Right forelimb (tissue), 1 donor: ENCODE measurements around the gene SEBOX.

Experiments used
- DNase-seq: peaks from one replicate; pipeline ENCODE4 v3.0.0-alpha.2; 2018

Gene SEBOX, protein sequence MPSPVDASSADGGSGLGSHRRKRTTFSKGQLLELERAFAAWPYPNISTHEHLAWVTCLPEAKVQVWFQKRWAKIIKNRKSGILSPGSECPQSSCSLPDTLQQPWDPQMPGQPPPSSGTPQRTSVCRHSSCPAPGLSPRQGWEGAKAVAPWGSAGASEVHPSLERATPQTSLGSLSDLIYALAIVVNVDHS

DNA sequence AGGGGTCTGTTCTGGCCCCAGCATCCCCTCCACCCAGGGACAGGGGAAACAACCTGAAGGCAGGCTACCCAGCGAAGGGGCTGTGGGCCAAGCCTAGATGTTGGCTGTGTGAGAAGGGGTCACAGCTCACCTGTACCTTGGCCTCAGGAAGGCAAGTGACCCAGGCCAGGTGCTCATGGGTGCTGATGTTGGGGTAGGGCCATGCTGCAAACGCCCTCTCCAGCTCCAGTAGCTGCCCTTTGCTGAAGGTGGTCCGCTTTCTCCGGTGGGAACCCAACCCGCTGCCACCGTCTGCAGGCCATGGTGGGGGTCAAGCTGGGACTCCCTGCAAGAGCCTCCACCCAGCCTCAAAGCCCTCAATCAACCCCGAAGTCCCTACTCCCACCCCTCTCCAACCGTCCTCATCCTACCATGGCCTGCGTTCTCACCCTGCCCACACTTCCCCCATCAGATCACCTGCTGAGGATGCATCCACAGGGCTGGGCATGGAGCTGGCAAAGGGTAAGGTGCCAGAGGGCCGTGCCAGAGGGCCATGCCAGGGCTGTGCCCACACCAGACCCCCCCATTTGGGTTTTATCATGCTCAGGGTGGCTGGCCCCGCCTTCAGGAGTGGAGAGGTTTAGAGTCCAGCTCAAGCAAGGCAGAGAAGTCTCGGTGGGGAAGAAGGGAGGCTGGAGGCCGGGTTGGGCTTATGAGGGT lies at the start of gene SEBOX:
Gene SEBOX, minus strand, starts transcription at position 535 of the 699 bp plus-strand sequence. Its CDS starts 48 bp downstream, at position 487.
- DNase-seq, result no peak

DNA sequence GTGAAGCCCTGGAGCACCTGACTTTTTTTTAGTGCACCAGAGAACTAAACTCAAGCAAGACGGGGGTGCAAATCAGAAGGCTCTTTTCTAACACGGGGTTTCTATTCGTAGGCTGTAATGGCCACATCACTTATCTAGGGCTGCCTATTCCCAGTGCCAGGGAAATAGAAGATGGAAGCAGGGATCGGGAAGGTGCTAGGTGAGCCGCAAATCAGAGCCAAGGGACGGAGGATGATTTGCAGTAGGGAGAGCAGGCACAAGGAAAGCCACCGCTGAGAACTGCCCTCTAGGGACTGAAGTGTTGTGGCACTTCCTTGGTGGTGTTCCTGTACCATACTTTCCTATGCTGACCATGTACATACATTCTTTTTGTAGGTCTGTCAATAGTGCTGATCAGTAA lies 48.8 kb upstream of the SEBOX start:
- DNase-seq, result no peak

DNA sequence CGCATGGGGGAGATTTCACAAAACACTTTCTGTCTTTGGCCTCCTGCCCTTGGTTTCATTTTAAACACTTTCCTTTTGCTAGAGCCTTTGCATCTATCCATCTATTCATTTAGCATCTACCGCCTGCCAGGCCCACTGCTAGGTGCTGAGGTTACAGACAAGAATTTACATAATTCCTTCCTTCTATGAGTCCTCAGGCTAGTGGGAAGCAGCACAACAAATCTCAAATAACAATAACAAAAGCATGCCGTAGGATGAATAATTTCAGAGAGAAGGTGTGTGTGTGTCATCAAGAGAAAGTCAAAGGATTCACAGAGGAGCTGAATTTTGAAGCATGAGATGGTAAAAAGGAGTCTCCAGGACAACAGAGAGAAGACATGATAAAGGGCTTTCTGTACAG lies 47.1 kb upstream of the SEBOX start:
- DNase-seq, result no peak

DNA sequence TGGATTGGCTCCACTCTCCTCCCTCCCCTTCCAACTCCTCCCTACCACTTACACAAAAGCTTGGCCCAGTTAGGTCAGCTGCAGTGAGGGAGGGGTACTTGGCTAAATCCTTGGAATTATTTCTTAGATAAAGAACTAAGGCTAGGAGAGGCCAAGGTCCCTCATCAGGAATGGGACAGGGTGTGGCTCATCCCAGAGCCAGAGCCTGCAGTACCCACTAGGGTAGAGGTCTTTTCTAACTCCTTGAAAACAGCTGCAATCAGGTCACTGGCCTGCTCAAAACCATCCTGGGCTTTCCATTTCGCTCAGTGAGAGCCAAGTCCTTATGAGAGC lies 42.9 kb upstream of the SEBOX start:
- DNase-seq, result no peak

DNA sequence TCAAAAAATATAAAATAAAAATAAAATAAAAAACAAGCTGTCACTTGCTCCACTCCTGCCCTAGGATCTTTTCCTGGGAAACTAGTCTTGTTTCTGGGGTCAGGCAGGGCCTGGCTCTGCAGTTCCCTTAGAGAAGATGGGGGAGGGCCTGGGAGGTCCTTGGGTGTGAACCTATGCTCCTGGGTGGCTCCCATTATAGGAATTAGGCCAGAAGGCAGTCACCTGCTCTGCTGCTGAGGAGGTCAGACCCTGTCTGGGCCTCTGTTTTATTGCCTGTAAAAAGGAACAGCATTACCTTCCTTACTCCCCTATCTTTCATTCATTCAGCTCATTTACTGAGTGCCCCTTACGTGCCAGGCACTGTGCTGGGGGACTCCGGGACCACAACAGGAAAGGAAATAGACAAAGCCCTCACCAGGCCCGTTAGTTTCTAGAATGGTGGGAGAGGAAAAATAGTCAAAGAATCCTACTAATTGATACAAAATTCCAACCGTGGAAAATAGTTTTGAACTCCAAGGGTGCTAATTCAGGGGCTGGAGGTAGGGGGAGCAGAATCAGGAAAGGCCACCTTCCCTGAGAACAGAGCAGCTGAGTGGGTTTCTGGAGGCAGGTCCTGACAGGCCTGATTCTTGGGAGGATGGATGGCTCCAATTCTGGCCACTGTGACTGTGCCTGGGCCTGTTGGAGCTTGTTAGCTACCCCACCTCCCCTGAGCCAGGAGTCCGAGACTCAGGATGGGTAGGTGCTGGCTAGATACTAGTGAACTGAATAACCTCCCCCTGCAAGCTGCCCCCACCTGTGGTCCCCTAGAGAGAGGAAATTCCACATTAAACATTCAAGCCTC lies 42.4 kb upstream of the SEBOX start:
- DNase-seq, result no peak

DNA sequence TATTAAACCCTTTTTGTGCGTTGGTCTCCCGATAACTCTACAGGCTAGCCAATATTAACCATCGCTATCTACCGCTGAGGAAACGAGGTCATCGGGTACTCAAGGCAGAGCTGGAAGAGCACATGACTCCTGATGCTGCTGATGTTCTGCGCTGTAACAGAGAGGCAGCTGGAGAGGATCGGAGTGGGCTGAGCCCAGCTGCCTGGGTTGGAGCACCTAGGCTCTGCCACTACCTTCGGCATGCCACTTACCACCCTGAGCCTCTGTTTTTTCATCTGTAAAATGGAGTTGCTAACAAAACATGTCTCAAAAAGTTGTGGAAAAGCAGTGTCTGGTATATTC lies 41.4 kb upstream of the SEBOX start:
- no peak for DNase-seq

DNA sequence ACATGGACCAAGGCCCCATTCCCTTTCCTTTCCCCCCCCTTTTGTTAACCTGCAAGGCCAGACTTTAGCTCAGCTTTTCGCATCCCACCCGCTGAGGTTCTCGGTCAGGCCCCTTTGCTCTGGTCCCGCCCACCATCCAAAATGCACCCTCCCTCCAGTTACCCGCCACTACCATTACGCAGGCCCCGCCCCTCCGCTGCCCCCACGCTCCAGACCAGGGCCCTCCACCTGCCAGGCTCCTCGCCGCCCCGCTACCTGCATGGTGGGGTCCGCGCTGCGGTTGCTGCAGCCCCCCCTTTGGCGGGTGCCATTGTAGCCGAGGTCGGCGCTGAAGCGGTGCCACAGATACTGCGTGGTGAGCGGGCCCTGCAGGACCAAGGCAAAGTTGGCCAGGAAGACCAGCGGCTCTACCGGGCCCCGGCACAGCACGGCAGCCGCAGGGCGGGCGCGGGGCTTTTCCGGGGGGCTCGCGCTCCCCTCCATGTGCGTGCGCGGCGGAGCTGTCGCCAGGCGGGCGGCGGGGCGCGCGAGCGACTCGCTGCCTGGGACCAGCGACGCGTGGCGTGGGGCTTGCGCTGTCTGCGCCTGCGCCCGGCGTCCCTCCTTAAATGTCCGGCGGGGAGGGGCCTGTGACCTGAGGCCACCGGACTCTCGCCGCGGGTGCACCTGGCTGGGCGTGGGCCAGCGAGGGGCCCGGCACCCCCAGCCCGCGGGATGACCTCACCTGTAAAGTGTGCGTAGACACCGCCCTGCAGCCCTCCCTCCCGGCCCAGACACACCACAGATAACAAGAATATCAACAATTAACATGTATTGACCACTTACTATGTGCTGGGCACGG lies 40.9 kb upstream of the SEBOX start, which contains the start of gene SLC46A1:
Gene SLC46A1, minus strand, starts transcription at position 581 of the 841 bp plus-strand sequence. Its CDS starts 98 bp downstream, at position 483.
- peak; percentile 75 for DNase-seq

DNA sequence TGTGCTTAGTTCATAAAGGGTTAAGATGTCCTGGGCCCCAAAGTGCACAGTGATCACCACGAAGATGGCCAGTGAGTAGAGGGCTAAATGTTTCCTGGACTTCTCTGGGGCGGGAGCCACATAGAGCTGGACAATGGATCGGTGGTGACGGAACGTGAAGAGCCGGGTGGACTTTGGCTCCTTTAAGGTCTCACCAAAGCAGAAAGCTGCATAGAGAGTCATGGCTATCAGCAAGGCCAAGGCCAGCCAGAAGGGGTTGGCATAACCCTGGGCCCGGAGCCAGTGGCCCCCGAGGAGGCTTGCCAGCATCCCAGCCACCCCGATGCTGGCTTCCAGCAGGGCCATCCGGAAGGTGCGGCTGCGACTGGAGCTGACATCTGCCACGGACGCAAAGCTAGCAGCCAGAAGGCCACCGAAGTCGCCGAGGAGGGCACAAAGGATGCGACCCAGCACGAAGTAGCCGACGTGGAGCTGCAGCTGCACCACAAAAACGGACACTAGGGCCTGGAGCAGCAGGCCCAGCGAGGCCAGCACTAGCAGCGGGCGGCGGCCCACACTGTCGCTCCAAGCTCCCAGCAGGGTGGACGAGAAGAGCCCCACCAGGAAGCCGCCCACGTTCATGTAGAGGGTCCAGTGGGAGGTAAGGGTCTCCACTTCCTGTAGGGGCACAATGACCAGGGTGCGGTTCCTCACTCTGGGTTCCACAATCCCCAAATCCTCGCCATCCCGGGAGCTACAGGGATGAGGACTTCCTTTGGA lies 40.0 kb upstream of the SEBOX start:
- no peak for DNase-seq

DNA sequence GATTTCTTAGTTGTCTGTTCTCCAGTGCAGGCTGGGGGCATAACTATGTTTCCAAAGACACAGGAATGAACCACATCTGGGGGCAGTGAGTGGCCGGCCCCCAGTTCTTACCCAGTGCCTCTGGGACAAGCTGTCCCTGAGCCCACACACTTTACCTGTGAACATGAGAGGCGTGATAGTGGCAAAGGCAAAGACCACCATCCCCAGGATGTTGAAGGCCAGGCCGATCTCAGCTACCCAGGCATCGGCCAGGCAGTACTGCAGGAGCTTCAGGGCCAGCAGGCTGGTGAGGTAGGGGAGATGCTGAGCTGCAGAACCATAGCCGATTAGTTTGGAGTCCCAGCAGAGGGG lies 39.4 kb upstream of the SEBOX start:
- no peak for DNase-seq

DNA sequence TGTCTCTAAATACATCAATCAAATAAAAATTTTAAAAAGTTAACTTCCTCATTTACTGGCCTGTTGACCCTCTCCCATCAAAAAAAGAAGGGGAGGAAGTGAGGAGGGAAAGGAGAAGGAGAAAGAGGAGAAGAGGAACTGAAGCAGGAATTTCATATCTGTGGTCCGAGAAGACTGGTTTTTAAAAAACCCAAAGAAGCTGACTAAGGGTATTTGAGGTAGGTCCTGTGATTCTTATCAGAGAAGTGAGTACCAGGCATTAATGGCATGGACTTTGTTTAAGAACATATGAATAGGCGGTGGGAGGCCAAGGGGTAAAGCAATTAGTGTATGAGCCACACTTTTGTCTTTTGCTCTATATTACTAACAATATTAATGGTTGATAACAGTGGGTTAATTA lies 39.0 kb upstream of the SEBOX start:
- DNase-seq, result no peak

DNA sequence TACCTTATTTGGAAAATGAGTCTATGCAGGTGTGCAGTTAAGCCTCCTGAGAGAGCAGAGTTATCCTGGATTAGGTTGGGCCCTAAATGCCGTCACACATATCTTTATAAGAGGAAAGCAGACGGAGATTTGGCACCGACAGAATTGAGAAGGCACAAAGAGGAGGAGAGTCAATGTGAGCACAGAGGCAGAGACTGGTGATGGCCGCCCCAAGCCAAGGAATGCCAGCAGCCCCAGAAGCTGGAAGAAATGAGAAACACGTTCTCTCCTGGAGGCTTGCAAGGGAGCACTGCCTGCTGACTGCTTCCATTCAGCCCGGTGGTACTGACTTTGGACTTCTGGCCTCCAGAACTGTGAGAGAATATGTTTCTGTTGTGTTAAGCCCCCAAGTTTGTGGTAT lies 37.8 kb upstream of the SEBOX start:
- DNase-seq, result no peak

DNA sequence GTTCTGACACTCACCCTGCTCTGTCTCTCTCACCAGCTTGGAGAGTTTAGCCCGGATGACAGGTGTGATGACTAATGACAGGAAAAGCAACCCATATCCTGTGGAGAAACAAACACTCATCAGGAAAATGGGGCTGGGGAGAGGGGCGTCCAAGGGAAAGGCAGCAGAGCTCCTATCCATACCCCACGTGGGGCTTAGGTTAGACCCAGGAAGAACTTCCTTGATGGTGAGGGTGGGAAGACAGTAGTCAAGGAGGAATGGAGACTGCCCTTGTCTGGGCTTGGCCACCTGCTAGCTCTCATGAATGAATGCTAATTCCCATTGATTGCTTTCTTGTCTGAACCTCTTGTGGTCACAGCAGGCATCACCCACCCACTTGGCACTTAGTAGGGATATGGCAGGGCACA lies 37.2 kb upstream of the SEBOX start:
- no peak for DNase-seq

DNA sequence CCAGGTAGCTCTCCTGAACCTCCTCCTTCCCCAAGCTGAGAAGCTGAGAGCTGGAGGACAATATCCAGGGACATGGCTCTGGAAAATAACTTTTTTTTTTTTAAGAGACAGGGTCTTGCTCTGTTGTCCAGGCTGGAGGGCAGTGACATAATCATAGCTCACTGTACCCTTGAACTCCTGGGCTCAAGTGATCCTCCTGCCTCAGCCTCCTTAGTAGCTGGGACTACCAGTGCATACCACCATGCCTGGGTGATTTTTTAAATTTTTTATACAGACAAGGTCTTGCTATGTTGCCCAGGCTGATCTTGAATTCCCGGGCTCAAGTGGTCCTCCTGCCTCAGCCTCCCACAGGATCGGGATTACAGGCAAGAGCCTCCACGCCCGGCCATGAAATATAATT lies 34.8 kb upstream of the SEBOX start:
- DNase-seq, result no peak

DNA sequence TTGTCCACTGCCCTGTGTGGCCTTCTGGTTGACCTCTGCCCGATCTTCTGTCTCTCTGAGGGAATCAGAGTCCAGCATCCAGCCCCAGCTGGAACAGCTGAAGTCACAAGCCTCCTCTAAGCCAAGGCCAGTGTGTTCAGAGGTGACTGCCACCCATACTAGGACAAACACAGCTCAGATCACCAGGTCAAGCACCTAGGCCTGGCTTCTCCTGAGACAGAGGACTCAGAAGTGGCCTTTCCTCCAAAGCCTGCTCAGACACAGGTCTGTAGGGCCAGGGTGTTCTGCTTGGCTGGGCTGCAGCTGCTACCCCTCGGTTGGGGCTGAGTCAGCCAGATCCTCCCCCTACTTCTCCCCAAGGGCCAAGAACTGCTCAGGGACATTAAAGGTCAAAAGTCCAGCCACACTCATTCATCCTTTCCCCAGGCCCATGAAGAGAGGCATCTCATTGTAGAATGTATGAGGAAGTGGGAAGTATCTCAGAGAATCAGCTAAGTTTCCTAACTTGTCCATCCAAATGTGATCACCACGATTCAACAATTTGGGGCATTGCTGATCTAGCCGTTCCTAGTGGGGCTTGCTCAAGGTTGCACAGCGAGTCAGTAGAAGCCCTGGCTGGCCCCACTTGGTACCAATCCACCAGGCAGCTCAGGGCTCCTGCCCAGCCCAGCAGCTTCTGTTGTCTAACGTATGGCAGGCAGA lies 33.4 kb upstream of the SEBOX start:
- DNase-seq, result no peak

DNA sequence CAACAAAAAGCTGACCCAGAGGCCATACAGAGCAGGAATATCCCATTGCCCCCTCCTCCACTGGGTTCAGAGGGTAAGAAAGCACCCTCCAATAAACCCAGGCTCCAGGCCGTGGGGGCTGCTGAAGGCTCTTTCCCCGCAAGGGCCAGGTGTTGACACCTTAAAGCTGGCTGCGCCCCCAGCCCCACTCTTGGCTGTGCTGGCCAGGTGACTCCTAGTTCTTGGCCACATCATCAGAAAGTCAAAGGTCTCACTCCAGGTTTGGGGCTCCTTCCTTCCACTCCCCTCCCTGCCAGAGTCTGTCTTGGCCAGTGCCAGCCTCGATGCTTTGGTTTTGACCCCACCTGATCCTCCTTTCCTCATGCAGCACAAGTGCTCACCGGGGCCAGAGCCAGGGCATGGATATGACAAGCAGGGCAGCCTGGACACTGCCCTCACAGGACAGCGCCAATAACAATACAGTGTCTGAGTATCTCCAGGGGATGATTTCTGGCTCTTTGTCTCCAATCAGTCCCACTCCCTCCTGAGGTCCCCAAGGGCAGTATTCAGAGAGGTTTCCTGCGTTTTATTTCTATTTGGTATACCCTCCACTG lies 32.8 kb upstream of the SEBOX start:
- DNase-seq, result no peak

DNA sequence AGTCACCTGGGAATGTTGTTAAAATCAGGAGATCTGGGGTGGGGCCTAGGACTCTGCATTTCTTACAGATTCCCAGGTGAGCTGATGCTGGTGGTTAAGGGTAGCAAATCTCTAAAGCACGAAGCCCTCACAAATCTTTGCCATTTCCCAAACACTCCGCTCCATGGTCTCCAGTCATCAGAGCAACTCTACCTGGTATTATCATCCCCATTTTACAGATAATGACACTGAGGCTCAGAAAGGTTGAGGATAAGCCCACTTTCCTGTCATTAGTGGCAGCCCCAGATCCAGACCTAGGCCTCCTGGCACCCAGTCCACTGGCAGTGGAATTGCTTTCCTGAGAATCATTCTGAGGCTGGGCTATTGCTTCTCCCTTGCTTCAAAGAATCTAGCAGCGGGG lies 32.3 kb upstream of the SEBOX start:
- no peak for DNase-seq

DNA sequence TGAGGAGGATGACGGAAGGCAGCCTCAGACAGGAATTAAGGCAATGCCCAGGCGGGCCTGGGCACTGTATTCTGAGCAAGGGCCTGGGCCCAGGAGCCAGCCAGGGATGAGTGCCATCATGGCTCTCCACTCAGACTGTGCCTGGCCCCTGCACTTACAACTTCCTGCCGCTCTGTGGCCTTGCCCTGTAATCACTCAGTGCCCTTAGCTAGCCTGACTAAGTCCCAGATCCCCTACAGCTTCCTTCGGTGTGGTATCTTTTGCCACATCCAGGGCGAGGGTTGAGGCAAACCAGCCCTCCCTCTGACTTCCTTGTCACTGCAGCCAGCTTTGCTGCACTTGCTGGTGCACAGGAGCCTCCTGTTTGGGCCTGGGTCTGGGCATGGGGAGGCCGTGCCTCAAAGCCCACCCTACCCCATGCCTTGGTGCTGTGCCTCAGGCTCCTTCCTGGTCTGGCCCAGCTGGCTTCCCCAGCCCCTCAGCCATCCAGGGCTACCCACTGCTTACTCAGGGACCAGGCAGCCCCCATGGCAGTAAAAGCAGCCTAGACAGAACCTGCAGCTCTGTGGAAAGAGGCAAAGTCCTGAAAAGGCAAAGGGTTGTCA lies 31.7 kb upstream of the SEBOX start:
- DNase-seq, result no peak

DNA sequence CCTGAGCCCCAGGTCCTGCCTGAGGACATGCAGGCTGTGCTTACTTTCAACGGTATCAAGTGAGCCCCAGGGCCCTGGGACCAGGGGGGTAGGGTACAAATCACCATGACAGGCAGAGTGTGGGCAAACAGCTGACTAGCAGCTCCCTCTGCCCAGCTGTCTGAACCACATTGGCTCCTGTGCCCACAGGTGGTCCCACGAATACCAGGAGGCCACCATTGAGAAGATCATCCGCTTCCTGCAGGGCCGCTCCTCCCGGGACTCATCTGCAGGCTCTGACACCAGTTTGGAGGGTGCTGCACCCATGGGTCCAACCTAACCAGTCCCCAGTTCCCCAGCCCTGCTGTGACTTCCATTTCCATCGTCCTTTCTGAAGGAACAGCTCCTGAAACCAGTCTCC lies 31.0 kb upstream of the SEBOX start:
- no peak for DNase-seq

DNA sequence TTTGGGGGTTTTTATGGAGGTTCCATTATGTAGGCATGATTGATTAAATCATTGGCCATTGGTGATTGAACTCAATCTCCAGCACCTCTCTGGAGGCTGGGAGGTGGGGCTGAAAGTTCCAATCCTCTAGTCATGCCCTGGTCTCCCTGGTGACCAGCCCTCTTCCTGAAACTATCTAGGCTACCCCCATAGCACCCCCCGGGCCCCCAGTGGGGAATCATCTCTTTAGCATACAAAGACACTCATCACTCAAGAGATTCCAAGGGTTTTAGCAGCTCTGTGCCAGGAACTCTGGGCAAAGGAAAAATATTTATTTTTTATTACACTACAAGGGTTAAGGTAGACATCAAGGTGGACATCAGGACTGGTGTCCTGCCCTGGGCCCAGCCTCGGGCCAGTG lies 30.4 kb upstream of the SEBOX start:
- no peak for DNase-seq

DNA sequence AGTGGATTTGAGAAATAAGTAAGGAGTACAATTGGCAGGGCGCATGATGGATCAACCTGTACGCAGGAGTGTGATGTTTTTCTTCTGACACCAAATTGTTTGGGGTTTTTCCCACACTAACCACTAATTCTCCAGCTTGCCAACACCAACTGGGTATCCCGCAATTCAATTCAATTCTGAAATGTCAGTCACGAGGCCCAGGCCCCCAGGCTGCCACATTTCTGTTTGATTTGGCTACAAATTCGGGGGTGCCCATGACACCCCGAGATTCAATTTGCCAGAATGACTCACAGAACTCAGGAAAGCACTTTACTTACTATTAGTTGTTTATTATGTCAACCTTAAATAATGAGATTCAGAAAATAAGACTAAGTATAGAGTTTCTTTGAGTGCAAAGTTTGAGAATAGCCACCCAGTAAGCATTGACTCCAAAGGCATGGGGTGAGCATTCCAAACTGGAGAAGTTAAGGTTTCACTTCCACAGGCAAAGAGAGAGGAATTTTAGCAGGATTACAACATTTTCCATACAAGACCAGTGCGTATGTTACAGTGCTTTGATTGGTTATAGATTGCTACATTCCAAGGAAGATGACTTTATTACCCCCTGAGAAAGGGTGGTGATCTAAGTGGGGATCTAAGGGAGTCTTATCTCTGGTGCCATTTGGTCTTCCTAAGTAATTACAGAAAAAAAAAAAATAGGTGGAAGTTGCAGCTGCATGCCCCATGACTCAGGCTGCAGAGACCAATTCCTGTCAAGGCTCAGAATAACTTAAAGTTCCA lies 29.5 kb upstream of the SEBOX start:
- DNase-seq, result no peak
